H1 (cell line): ENCODE data around the gene LAMB3. TPM values are rescaled to one million over a fixed set of nuclear protein-coding genes. Genes with fewer than 3 reads are reported as not detected.

Experiments
- ASH2L ChIP-seq: fragments of 200-600, 300-600 bp; sonication (generic); IDR thresholded peaks from one replicate; pipeline ENCODE4 v1.7.1; 2017; ENCODE audit warnings: low read length
- CHD1 ChIP-seq: IDR thresholded peaks from 2 replicates; pipeline ENCODE4 v1.6.1; 2012; ENCODE audit warnings: low read depth, low read length, improper control_type of control experiment
- EGR1 ChIP-seq: IDR thresholded peaks from 2 replicates; pipeline ENCODE4 v1.6.1; 2011; ENCODE audit warnings: low read depth, low read length, borderline replicate concordance
- polyA plus RNA-seq, 7 experiments: library from polyadenylated mRNA; depleted of rRNA in 3 of 7; stranded (reverse) in 5 of 7; unstranded in 2 of 7; fragments of >200 nt in 5 of 7; fragments of 200-250 nt in 2 of 7; gene quantifications; 1 replicate in 5 of 7; 2 replicates in 1 of 7; 4 replicates in 1 of 7; pipeline versions ENCODE4 v1.2.1 to v1.2.3, GENCODE V29; 2011 to 2013; ENCODE audit warnings: missing spikeins in 2 of 7, mixed read lengths in 2 of 7
- total RNA-seq: library from RNA; stranded (reverse); fragmentation: NEBNext Ultra II Directional; extraction: Animal tissue kit (Norgen Biotek cat#: 25700); gene quantifications from 2 replicates; pipeline ENCODE4 v1.2.1, GENCODE V29; 2021

The LAMB3 gene
- total and polyA plus RNA-seq, 2 of the 8 experiments (the other 6 are each of a cell fraction or from before 2014, with no cell fraction given): 0.45 to 0.50 TPM

- TF ChIP-seq CHD1 (no peak), ASH2L (no peak), EGR1 (no peak)
These were observed 44.9 kb upstream of the LAMB3 start (continued) for GRCh38 chr1:209697126-209697525.
